Lower leg skin (tissue), 4 donors: ENCODE measurements around the gene TCTA. TPM values are rescaled to one million over a fixed set of nuclear protein-coding genes. Genes with fewer than 3 reads are reported as not detected.

Experiments
- DNase-seq, 2 donors: peaks; one replicate each; pipeline ENCODE4 v3.0.0-alpha.2; 2019; ENCODE audit warnings: low spot score in 2 of 2
- H3K4me3 ChIP-seq: fragments of 200-600 bp; sonication (generic); 2 replicates; pipeline ENCODE4 v1.5.1; 2017; ENCODE audit warnings: mild to moderate bottlenecking, low read depth; ENCODE audit not compliant: poor library complexity, severe bottlenecking
- CTCF ChIP-seq, 3 donors: fragments of 450-650 bp; IDR thresholded peaks; one replicate each; pipeline ENCODE4 v1.5.1; 2016; ENCODE audit warnings: antibody characterized with exemption in 3 of 3, mild to moderate bottlenecking in 3 of 3, moderate library complexity in 2 of 3
- POLR2A ChIP-seq, 2 donors: fragments of 450-650 bp; IDR thresholded peaks; one replicate each; pipeline ENCODE4 v1.6.1; 2016 to 2017; ENCODE audit warnings: antibody characterized with exemption in 2 of 2, mild to moderate bottlenecking in 1 of 2, moderate library complexity in 1 of 2
- WGBS, 2 donors: methylation state at CpG; one replicate each; pipeline ENCODE4 v1.1.5; 2018; 5-methylcytosine and 5-hydroxymethylcytosine counted together
- intact Hi-C: fragments of 100-400 bp; cut with DNase I; formaldehyde crosslinking; loops from one replicate; pipeline ENCODE4 v1.15.0; 2023; ENCODE audit warnings: low total_unique reads
- total RNA-seq, 4 donors: library from RNA; depleted of rRNA; stranded (reverse); fragments of >200 nt; gene quantifications; one replicate each; pipeline ENCODE4 v1.1.0, GENCODE V29; 2016

The TCTA gene
- total RNA-seq, 4 donors from 2014 or later, result 6.6 to 26.4 (median 14.1) TPM

- TF ChIP-seq CTCF (IDR thresholded peaks at IDR 0.05) (no peak), POLR2A (IDR thresholded peaks at IDR 0.05) (no peak)
- WGBS, 2 donors, result 0 to 1% methylated on average over 13 to 29 of the region's 59 CpGs
- H3K4me3 ChIP-seq, result peak overlapping the region; percentile 83
- peak in 1 of 2 donors; percentile 87 for DNase-seq
- intact Hi-C loops, result no loop called here
Measured at GRCh38 chr3:49411535-49411967, 672 bp upstream of the TCTA start.

GRCh38 chr3:49412632-49413337, 562 bp downstream of the TCTA start:
- TF ChIP-seq CTCF (IDR thresholded peaks at IDR 0.05) (no peak), POLR2A (IDR thresholded peaks at IDR 0.05) (no peak)
- intact Hi-C loops, result no loop called here
- H3K4me3 ChIP-seq, result peak overlapping the region; percentile 67
- no peak for DNase-seq
- WGBS, 2 donors, result 21 to 30% methylated on average over 13 to 16 of the region's 16 CpGs

GRCh38 chr3:49413338-49413734, 1.1 kb downstream of the TCTA start:
- TF ChIP-seq POLR2A (IDR thresholded peaks at IDR 0.05), result no peak
- no peak for TF ChIP-seq CTCF (IDR thresholded peaks at IDR 0.05)
- intact Hi-C loops, result no loop called here
- no peak overlapping the region for H3K4me3 ChIP-seq
- 82 to 89% methylated on average over 6 of the region's 6 CpGs for WGBS, 2 donors
- DNase-seq, result no peak

- DNase-seq, result no peak
- intact Hi-C loops, result no loop called here
- TF ChIP-seq POLR2A (IDR thresholded peaks at IDR 0.05), result no peak
- no peak for TF ChIP-seq CTCF (IDR thresholded peaks at IDR 0.05)
- no peak overlapping the region for H3K4me3 ChIP-seq
- 94% methylated on average over 2 of the region's 2 CpGs for WGBS, 2 donors
Measured at GRCh38 chr3:49414753-49415152, 2.5 kb downstream of the TCTA start.

- TF ChIP-seq POLR2A (IDR thresholded peaks at IDR 0.05) (no peak), CTCF (IDR thresholded peaks at IDR 0.05) (no peak)
- 26 to 33% methylated on average over 4 of the region's 4 CpGs for WGBS, 2 donors
- intact Hi-C loops, result no loop called here
- no peak overlapping the region for H3K4me3 ChIP-seq
- DNase-seq, result no peak
Measured at GRCh38 chr3:49415931-49416601, 3.8 kb downstream of the TCTA start.
